CD14-positive monocyte (primary cell): ENCODE results near the gene ZFAND2B. TPM values are rescaled to one million over a fixed set of nuclear protein-coding genes. Genes with fewer than 3 reads are reported as not detected.

Experiments
- DNase-seq, 3 donors: peaks; one replicate each; pipeline ENCODE4 v3.0.0-alpha.2; 2011 to 2022
- H2AFZ ChIP-seq: 2 replicates; pipeline ENCODE4 v1.6.0; 2012; ENCODE audit warnings: mild to moderate bottlenecking, low read depth, low read length, inconsistent platforms; ENCODE audit not compliant: insufficient read depth, poor library complexity, severe bottlenecking
- H3K27ac ChIP-seq, 2 donors: 1 replicate in 1 of 2; 2 replicates in 1 of 2; pipeline ENCODE4 v1.5.1; 2012 to 2013; ENCODE audit warnings: low read length in 2 of 2, control low read depth in 1 of 2, inconsistent platforms in 1 of 2, low read depth in 1 of 2, mild to moderate bottlenecking in 1 of 2
- H3K27me3 ChIP-seq, 2 donors: one replicate each; pipeline versions ENCODE4 v1.6.0 to v1.6.1; 2011 to 2013; ENCODE audit warnings: low read length in 2 of 2; ENCODE audit not compliant: control insufficient read depth in 2 of 2, insufficient read depth in 2 of 2
- H3K36me3 ChIP-seq, 2 donors: replicated peaks in 1 of 2; 1 replicate in 1 of 2; 2 replicates in 1 of 2; pipeline versions ENCODE4 v1.5.1 to v1.6.1; 2012 to 2013; ENCODE audit warnings: low read length in 2 of 2, control low read depth in 1 of 2, inconsistent platforms in 1 of 2, mild to moderate bottlenecking in 1 of 2; ENCODE audit not compliant: insufficient read depth in 2 of 2, control insufficient read depth in 1 of 2
- H3K4me1 ChIP-seq, 2 donors: 1 replicate in 1 of 2; 2 replicates in 1 of 2; pipeline versions ENCODE4 v1.5.1 to v1.6.1; 2012 to 2013; ENCODE audit warnings: low read length in 2 of 2, control low read depth in 1 of 2, inconsistent platforms in 1 of 2, mild to moderate bottlenecking in 1 of 2, moderate library complexity in 1 of 2; ENCODE audit not compliant: insufficient read depth in 2 of 2, control insufficient read depth in 1 of 2
- H3K4me2 ChIP-seq: replicated peaks from 2 replicates; pipeline ENCODE3; 2012; ENCODE audit warnings: low read length, moderate library complexity, mild to moderate bottlenecking; ENCODE audit not compliant: poor library complexity, severe bottlenecking; ENCODE audit errors: extremely low read depth
- H3K4me3 ChIP-seq, 3 experiments: fragments of 200-600 bp in 1 of 3; sonication (generic) in 1 of 3; replicated peaks in 1 of 3; 1 replicate in 2 of 3; 2 replicates in 1 of 3; pipeline ENCODE4 v1.5.1; 2011 to 2013; ENCODE audit warnings: low read length in 3 of 3, mild to moderate bottlenecking in 3 of 3, control low read depth in 2 of 3, low read depth in 2 of 3, inconsistent platforms in 1 of 3, moderate library complexity in 1 of 3
- H3K79me2 ChIP-seq: 2 replicates; pipeline ENCODE4 v1.6.0; 2012; ENCODE audit warnings: mild to moderate bottlenecking, control low read depth, inconsistent platforms, low read length, moderate library complexity; ENCODE audit not compliant: insufficient read depth
- H3K9ac ChIP-seq: 2 replicates; pipeline ENCODE4 v1.6.0; 2017; ENCODE audit warnings: low read length, mild to moderate bottlenecking; ENCODE audit not compliant: insufficient read depth, poor library complexity, severe bottlenecking
- H3K9me3 ChIP-seq, 2 donors: replicated peaks in 1 of 2; 1 replicate in 1 of 2; 2 replicates in 1 of 2; pipeline versions ENCODE4 v1.5.1 to v1.6.1; 2012 to 2013; ENCODE audit warnings: low read length in 2 of 2, control low read depth in 1 of 2; ENCODE audit not compliant: control insufficient read depth in 1 of 2, insufficient read depth in 1 of 2
- H4K20me1 ChIP-seq: 2 replicates; pipeline ENCODE4 v1.6.0; 2012; ENCODE audit warnings: mild to moderate bottlenecking, low read length, control low read depth, moderate library complexity; ENCODE audit not compliant: insufficient read depth
- H3K27ac Mint-ChIP-seq, 7 donors: one replicate each; pipeline ENCODE4 v1.8.0; 2020; ENCODE audit warnings: mild to moderate bottlenecking in 7 of 7, mixed read lengths in 7 of 7, moderate library complexity in 6 of 7, inconsistent platforms in 2 of 7
- H3K27me3 Mint-ChIP-seq, 3 donors: one replicate each; pipeline ENCODE4 v1.8.0; 2021 to 2022; ENCODE audit warnings: low read depth in 3 of 3, mild to moderate bottlenecking in 3 of 3, mixed read lengths in 3 of 3, moderate library complexity in 3 of 3, inconsistent platforms in 1 of 3
- H3K36me3 Mint-ChIP-seq, 2 donors: one replicate each; pipeline ENCODE4 v1.8.0; 2020; ENCODE audit warnings: mixed read lengths in 2 of 2, inconsistent platforms in 1 of 2, mild to moderate bottlenecking in 1 of 2
- H3K4me1 Mint-ChIP-seq: one replicate; pipeline ENCODE4 v1.8.0; 2020; ENCODE audit warnings: mild to moderate bottlenecking, mixed read lengths
- H3K4me3 Mint-ChIP-seq, 2 donors: one replicate each; pipeline ENCODE4 v1.8.0; 2020; ENCODE audit warnings: mild to moderate bottlenecking in 2 of 2, mixed read lengths in 2 of 2, moderate library complexity in 1 of 2
- H3K9me3 Mint-ChIP-seq, 7 donors: one replicate each; pipeline ENCODE4 v1.8.0; 2020 to 2022; ENCODE audit warnings: mixed read lengths in 7 of 7, mild to moderate bottlenecking in 6 of 7, moderate library complexity in 6 of 7, inconsistent platforms in 2 of 7
- WGBS: methylation state at CpG from one replicate; pipeline ENCODE4 v1.1.5; 2013; ENCODE audit warnings: missing lambda C conversion rate; ENCODE audit not compliant: insufficient coverage; 5-methylcytosine and 5-hydroxymethylcytosine counted together
- intact Hi-C, 2 donors: fragments of 100-400 bp; cut with micrococcal nuclease; formaldehyde crosslinking; loops; one replicate each; pipeline versions ENCODE4 v1.15.0 to v1.15.1; 2023
- polyA plus RNA-seq, 3 donors: library from polyadenylated mRNA; depleted of rRNA in 1 of 3; unstranded in 2 of 3; stranded (reverse) in 1 of 3; fragments of 300-500 nt in 2 of 3; fragments of >200 nt in 1 of 3; fragmentation: Illumina TruSeq in 2 of 3; gene quantifications; 1 replicate in 2 of 3; 2 replicates in 1 of 3; pipeline ENCODE4 v1.2.3, GENCODE V29; 2012 to 2021
- TF ChIP-seq, protein P1 (sequence below): fragments of 200-600 bp; IDR thresholded peaks from one replicate; pipeline ENCODE4 v1.8.0; 2022; ENCODE audit warnings: antibody characterized with exemption, mild to moderate bottlenecking

ZFAND2B gene
- polyA plus RNA-seq, 3 donors: 45.7 to 98.9 (median 53.2) TPM

- Histone ChIP-seq H3K27me3 (no peaks in the 10 kb centered on the region), H4K20me1 (peaks cover 70% of the 10 kb centered on the region), H3K27ac (peak within 1 kb of the TSS; percentile 99), H3K9me3 (no peaks in the 10 kb centered on the region), H3K79me2 (peaks cover 56% of the 10 kb centered on the region), H3K4me1 (peaks cover 41 to 69% of the 10 kb centered on the region in 2 donors), H3K36me3 (peaks cover 53 to 65% of the 10 kb centered on the region in 2 donors), H3K4me2 (peak within 1 kb of the TSS; percentile 98), H3K9ac (peak within 1 kb of the TSS; percentile 96), H3K4me3 (peak within 1 kb of the TSS; percentile 58 to 95 (median 76)), H2AFZ (peak within 1 kb of the TSS; percentile 85)
- peaks cover 0 to 2% (median 0%) of the 10 kb centered on the region in 3 donors for H3K27me3 Mint-ChIP-seq
- H3K4me3 Mint-ChIP-seq: peak within 1 kb of the TSS; percentile 86 to 95
- intact Hi-C loops: loop anchor here (1.0 to 10.0 kb wide), 5 partner anchors 40 to 428 kb away; partner anchors contain the start of genes ABCB6 (in 1 of the 2), TUBA4A (in 1 of the 2) and TUBA4B (in 1 of the 2)
- H3K36me3 Mint-ChIP-seq: peaks cover 54 to 62% of the 10 kb centered on the region in 2 donors
- peak; percentile 68 to 81 (median 72) for DNase-seq
- no peaks in the 10 kb centered on the region for H3K9me3 Mint-ChIP-seq
- TF ChIP-seq, protein P1, sequence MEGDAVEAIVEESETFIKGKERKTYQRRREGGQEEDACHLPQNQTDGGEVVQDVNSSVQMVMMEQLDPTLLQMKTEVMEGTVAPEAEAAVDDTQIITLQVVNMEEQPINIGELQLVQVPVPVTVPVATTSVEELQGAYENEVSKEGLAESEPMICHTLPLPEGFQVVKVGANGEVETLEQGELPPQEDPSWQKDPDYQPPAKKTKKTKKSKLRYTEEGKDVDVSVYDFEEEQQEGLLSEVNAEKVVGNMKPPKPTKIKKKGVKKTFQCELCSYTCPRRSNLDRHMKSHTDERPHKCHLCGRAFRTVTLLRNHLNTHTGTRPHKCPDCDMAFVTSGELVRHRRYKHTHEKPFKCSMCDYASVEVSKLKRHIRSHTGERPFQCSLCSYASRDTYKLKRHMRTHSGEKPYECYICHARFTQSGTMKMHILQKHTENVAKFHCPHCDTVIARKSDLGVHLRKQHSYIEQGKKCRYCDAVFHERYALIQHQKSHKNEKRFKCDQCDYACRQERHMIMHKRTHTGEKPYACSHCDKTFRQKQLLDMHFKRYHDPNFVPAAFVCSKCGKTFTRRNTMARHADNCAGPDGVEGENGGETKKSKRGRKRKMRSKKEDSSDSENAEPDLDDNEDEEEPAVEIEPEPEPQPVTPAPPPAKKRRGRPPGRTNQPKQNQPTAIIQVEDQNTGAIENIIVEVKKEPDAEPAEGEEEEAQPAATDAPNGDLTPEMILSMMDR: no peak
- WGBS: under 1% methylated on average over 66 of the region's 69 CpGs
- H3K4me1 Mint-ChIP-seq: peaks cover 68% of the 10 kb centered on the region
- H3K27ac Mint-ChIP-seq: peak within 1 kb of the TSS; percentile 98 to 100 (median 99)
Measured at GRCh38 chr2:219176818-219177551, 29.6 kb upstream of the ZFAND2B start, which contains the start of gene CNPPD1. Gene CNPPD1 (minus strand): TSS chr2:219176925. CDS start chr2:219176828, 97 bp downstream.

DNA sequence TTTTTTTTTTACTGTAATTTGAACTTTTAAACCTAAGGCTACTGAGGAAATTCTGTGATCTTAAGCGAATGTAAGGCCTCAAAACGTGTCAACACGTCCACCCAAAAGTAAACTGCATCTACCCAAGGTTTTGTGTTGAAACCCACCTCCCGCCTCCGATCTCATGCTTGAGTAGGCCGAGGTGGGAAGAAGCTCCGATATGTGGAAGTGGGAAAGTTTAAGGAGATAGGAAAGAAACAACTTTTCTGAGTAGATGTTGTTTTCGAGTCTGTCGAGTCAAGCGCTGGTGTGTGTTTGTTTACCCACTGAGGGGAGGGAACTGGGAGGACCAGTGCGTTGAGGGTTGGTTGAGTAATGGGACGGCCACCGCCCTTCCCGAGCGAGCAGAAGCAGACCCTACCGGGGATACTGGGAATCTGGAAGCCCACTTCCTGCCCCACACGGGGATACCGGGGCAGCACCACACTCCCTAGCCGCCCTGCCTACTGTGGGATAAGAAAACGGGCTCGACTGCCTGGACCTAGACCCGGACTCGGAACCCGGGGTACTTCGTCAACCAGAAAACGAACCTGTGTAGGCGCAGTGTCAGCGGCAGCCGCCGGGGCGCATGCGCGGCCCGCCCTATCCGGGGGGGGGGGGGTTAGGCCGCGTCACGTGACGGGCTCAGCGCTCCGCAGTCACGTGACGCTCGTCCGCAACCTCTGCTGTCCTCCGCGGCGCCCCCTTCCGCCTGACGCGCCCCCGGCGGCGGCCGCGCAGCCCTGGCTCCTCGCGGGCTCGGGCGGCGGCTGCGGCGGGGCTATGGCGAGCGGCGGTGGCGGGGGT, 28.8 kb upstream of the ZFAND2B start, which contains the start of gene RETREG2:
Gene RETREG2 (plus strand): TSS at position 724 of the 825 bp plus-strand sequence. CDS start 78 bp downstream, at position 802.
- Histone ChIP-seq H3K4me2 (peak within 1 kb of the TSS; percentile 98), H3K36me3 (peaks cover 55 to 65% of the 10 kb centered on the region in 2 donors), H3K9me3 (no peaks in the 10 kb centered on the region), H3K4me3 (peak within 1 kb of the TSS; percentile 76 to 95 (median 92)), H3K27ac (peak within 1 kb of the TSS; percentile 99), H3K27me3 (no peaks in the 10 kb centered on the region), H3K4me1 (peaks cover 48 to 77% of the 10 kb centered on the region in 2 donors), H2AFZ (peak within 1 kb of the TSS; percentile 85), H3K79me2 (peaks cover 61% of the 10 kb centered on the region), H4K20me1 (peaks cover 70% of the 10 kb centered on the region), H3K9ac (peak within 1 kb of the TSS; percentile 96)
- intact Hi-C loops: loop anchor here (1.0 to 10.0 kb wide), 7 partner anchors 29 to 427 kb away; partner anchors contain the start of genes ABCB6 (in 1 of the 2), GLB1L (in 1 of the 2), STK16 (in 1 of the 2) and TUBA4A (in 1 of the 2)
- H3K36me3 Mint-ChIP-seq: peaks cover 50 to 62% of the 10 kb centered on the region in 2 donors
- H3K9me3 Mint-ChIP-seq: peaks cover 0 to 2% (median 0%) of the 10 kb centered on the region in 7 donors
- TF ChIP-seq, protein P1: no peak
- H3K27me3 Mint-ChIP-seq: peaks cover 0 to 3% (median 2%) of the 10 kb centered on the region in 3 donors
- peaks cover 68% of the 10 kb centered on the region for H3K4me1 Mint-ChIP-seq
- peak within 1 kb of the TSS; percentile 98 to 100 (median 99) for H3K27ac Mint-ChIP-seq
- WGBS: 0% methylated on average over 47 of the region's 67 CpGs
- H3K4me3 Mint-ChIP-seq: peak within 1 kb of the TSS; percentile 86 to 95
- DNase-seq: peak; percentile 92 to 95 (median 94)
